Measurements from ENCODE around the gene MTFMT.
"Not testable (repeated sequence)": the region's sequence is repeated elsewhere in the genome, so short reads cannot be mapped to it uniquely, and the experiment has no call there.

MTFMT gene

GRCh38 chr15:65028921-65029735 lies at the start of gene MTFMT:
MTFMT (minus strand) TSS chr15:65029639; CDS start chr15:65029613, 26 bp downstream.
- DNase-seq = peak; percentile 98

GRCh38 chr15:65077981-65078352 lies 48.5 kb upstream of the MTFMT start:
- peak; percentile 77 for DNase-seq

GRCh38 chr15:65077291-65077980 lies 48.0 kb upstream of the MTFMT start:
- no peak for DNase-seq

GRCh38 chr15:65076486-65077290 lies 47.2 kb upstream of the MTFMT start, which contains the start of gene KBTBD13:
KBTBD13 (plus strand) TSS chr15:65076746; CDS start chr15:65076816, 70 bp downstream.
- DNase-seq = no peak

GRCh38 chr15:65075607-65076395 lies 46.4 kb upstream of the MTFMT start:
- not testable (repeated sequence) for DNase-seq

- not testable (repeated sequence) for DNase-seq
Measured at GRCh38 chr15:65074946-65075345, 45.5 kb upstream of the MTFMT start.

- no peak for DNase-seq
Measured at GRCh38 chr15:65072617-65073016, 43.2 kb upstream of the MTFMT start.

- no peak for DNase-seq
Measured at GRCh38 chr15:65072027-65072426, 42.6 kb upstream of the MTFMT start.

GRCh38 chr15:65071381-65071811 lies 42.0 kb upstream of the MTFMT start:
- no peak for DNase-seq

- DNase-seq = no peak
Measured at GRCh38 chr15:65069779-65070546, 40.5 kb upstream of the MTFMT start.

- DNase-seq = no peak
Measured at GRCh38 chr15:65069179-65069578, 39.7 kb upstream of the MTFMT start.

GRCh38 chr15:65068403-65068788 lies 39.0 kb upstream of the MTFMT start:
- DNase-seq = no peak

- DNase-seq = no peak
Measured at GRCh38 chr15:65067645-65068402, 38.4 kb upstream of the MTFMT start, which contains the start of gene RASL12. RASL12 (minus strand) TSS chr15:65067991; CDS start chr15:65067835, 156 bp downstream.

GRCh38 chr15:65067317-65067644 lies 37.8 kb upstream of the MTFMT start:
- DNase-seq = no peak

GRCh38 chr15:65066635-65067316 lies 37.3 kb upstream of the MTFMT start:
- DNase-seq = no peak

GRCh38 chr15:65066001-65066634 lies 36.7 kb upstream of the MTFMT start:
- no peak for DNase-seq

GRCh38 chr15:65062726-65063125 lies 33.3 kb upstream of the MTFMT start:
- DNase-seq = no peak

GRCh38 chr15:65062061-65062460 lies 32.6 kb upstream of the MTFMT start:
- DNase-seq = no peak

GRCh38 chr15:65060641-65061397 lies 31.4 kb upstream of the MTFMT start:
- no peak for DNase-seq

Measured in stimulated activated CD4-positive, alpha-beta T cell treated with anti-CD3 and anti-CD28 coated beads, Interleukin-15, amount 100 ng/mL, for 24 hours (primary cell).